Trophoblast cell (in vitro differentiated cells and primary cell): ENCODE measurements around the gene HPGD.

Experiments used
- DNase-seq, 2 donors: peaks; one replicate each; pipeline ENCODE4 v3.0.0-alpha.2; 2016
- H2AFZ ChIP-seq: 2 replicates; pipeline ENCODE4 v1.6.1; 2013; ENCODE audit warnings: low read length, moderate library complexity, mild to moderate bottlenecking; ENCODE audit not compliant: insufficient read depth, poor library complexity
- H2AK5ac ChIP-seq: 2 replicates; pipeline ENCODE4 v1.6.1; 2013; ENCODE audit warnings: mild to moderate bottlenecking, low read length
- H2BK120ac ChIP-seq: 2 replicates; pipeline ENCODE4 v1.6.1; 2013; ENCODE audit warnings: low read length, mild to moderate bottlenecking, moderate library complexity; ENCODE audit not compliant: insufficient read depth, poor library complexity
- H2BK12ac ChIP-seq: 2 replicates; pipeline ENCODE4 v1.6.1; 2013; ENCODE audit warnings: mild to moderate bottlenecking, low read length, moderate library complexity
- H2BK5ac ChIP-seq: 2 replicates; pipeline ENCODE4 v1.6.1; 2013; ENCODE audit warnings: low read length, low read depth, moderate library complexity, mild to moderate bottlenecking; ENCODE audit not compliant: poor library complexity
- H3K14ac ChIP-seq: 2 replicates; pipeline ENCODE4 v1.6.1; 2013; ENCODE audit warnings: mild to moderate bottlenecking, low read length
- H3K18ac ChIP-seq: 2 replicates; pipeline ENCODE4 v1.6.1; 2013; ENCODE audit warnings: mild to moderate bottlenecking, low read length
- H3K23ac ChIP-seq: 2 replicates; pipeline ENCODE4 v1.6.1; 2013; ENCODE audit warnings: low read length
- H3K27ac ChIP-seq: 2 replicates; pipeline ENCODE4 v1.5.1; 2013; ENCODE audit warnings: low read depth, mild to moderate bottlenecking, inconsistent platforms, low read length, moderate library complexity
- H3K27me3 ChIP-seq: 2 replicates; pipeline ENCODE4 v1.6.1; 2013; ENCODE audit warnings: inconsistent platforms, mild to moderate bottlenecking, low read length, moderate library complexity; ENCODE audit not compliant: insufficient read depth
- H3K36me3 ChIP-seq, 2 experiments: 1 replicate in 1 of 2; 2 replicates in 1 of 2; pipeline ENCODE4 v1.6.1; 2013; ENCODE audit warnings: low read length in 2 of 2, mild to moderate bottlenecking in 2 of 2, moderate library complexity in 1 of 2; ENCODE audit not compliant: insufficient read depth in 2 of 2, control insufficient read depth in 1 of 2
- H3K4ac ChIP-seq: 2 replicates; pipeline ENCODE4 v1.6.1; 2013; ENCODE audit warnings: low read depth, mild to moderate bottlenecking, low read length, moderate library complexity
- H3K4me1 ChIP-seq, 2 experiments: 1 replicate in 1 of 2; 2 replicates in 1 of 2; pipeline ENCODE4 v1.6.1; 2013; ENCODE audit warnings: low read length in 2 of 2, mild to moderate bottlenecking in 2 of 2, moderate library complexity in 1 of 2; ENCODE audit not compliant: insufficient read depth in 2 of 2, control insufficient read depth in 1 of 2
- H3K4me2 ChIP-seq: 2 replicates; pipeline ENCODE4 v1.6.1; 2013; ENCODE audit warnings: inconsistent platforms, mild to moderate bottlenecking, low read length, moderate library complexity
- H3K4me3 ChIP-seq: 2 replicates; pipeline ENCODE4 v1.5.1; 2013; ENCODE audit warnings: mild to moderate bottlenecking, low read depth, low read length, inconsistent platforms
- H3K79me1 ChIP-seq: one replicate; pipeline ENCODE4 v1.6.1; 2013; ENCODE audit warnings: low read length
- H3K79me2 ChIP-seq: 2 replicates; pipeline ENCODE4 v1.6.1; 2013; ENCODE audit warnings: low read length, mild to moderate bottlenecking; ENCODE audit not compliant: control insufficient read depth, insufficient read depth, poor library complexity
- H3K9ac ChIP-seq: 2 replicates; pipeline ENCODE4 v1.6.1; 2013; ENCODE audit warnings: mild to moderate bottlenecking, low read length
- H3K9me3 ChIP-seq: 2 replicates; pipeline ENCODE4 v1.6.1; 2013; ENCODE audit warnings: low read depth, mild to moderate bottlenecking, control low read depth, inconsistent platforms, low read length; ENCODE audit not compliant: insufficient read depth
- H4K12ac ChIP-seq: 2 replicates; pipeline ENCODE4 v1.6.1; 2013; ENCODE audit warnings: low read depth, mild to moderate bottlenecking, low read length, moderate library complexity
- H4K8ac ChIP-seq: 2 replicates; pipeline ENCODE4 v1.6.1; 2013; ENCODE audit warnings: low read depth, mild to moderate bottlenecking, low read length, moderate library complexity
- H4K91ac ChIP-seq: one replicate; pipeline ENCODE4 v1.6.1; 2013; ENCODE audit warnings: low read depth, mild to moderate bottlenecking, low read length, moderate library complexity
- WGBS: extraction: QIAGEN DNeasy Blood & Tissue Kit; methylation state at CpG from one replicate; pipeline ENCODE4 v1.1.7; 2013; ENCODE audit warnings: missing lambda C conversion rate; ENCODE audit not compliant: insufficient read length, insufficient coverage; ENCODE audit errors: extremely low coverage; 5-methylcytosine and 5-hydroxymethylcytosine counted together

HPGD gene

GRCh38 chr4:174460684-174461083 is 61.6 kb downstream of the HPGD start:
- Histone ChIP-seq H3K79me1 (no peaks in the 10 kb centered on the region), H3K36me3 (no peaks in the 10 kb centered on the region), H2AK5ac (no peak overlapping the region), H3K18ac (no peak overlapping the region), H3K79me2 (no peaks in the 10 kb centered on the region), H3K4ac (no peak overlapping the region), H3K4me3 (no peak overlapping the region), H2BK12ac (no peak overlapping the region), H3K4me1 (no peaks in the 10 kb centered on the region), H3K27me3 (no peaks in the 10 kb centered on the region), H3K14ac (no peak overlapping the region), H2AFZ (no peak overlapping the region), H3K4me2 (no peak overlapping the region), H2BK120ac (no peak overlapping the region), H2BK5ac (no peak overlapping the region), H3K9ac (no peak overlapping the region), H4K8ac (no peak overlapping the region), H3K23ac (no peak overlapping the region), H4K12ac (no peak overlapping the region), H3K27ac (no peak overlapping the region), H3K9me3 (no peaks in the 10 kb centered on the region), H4K91ac (no peak overlapping the region)
- no peak for DNase-seq
- WGBS: no CpG with 5 or more reads among the region's 1 CpG

DNA sequence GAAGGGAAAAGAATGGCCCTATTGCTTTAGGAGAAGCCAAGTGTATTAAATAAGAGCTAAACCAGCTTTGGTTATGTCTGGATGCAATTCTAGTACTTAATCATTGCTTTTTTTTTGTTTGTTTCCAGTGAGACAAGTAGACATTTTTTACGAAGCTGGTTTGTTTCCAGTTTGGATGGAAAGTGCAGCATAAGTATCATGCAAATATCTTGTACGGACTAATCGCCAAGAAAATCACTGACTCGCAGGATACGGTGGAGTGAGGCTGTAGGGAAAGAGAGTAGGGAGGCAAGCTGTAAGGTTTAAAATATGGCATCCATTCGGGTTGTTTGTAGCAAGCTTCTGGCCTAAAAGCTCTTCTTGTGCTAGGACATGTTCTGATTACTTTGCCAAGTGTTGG is 64.8 kb downstream of the HPGD start:
- Histone ChIP-seq H2AFZ (no peak overlapping the region), H3K36me3 (no peaks in the 10 kb centered on the region), H2BK120ac (no peak overlapping the region), H3K9ac (no peak overlapping the region), H3K4ac (no peak overlapping the region), H3K4me1 (no peaks in the 10 kb centered on the region), H2BK12ac (no peak overlapping the region), H3K79me1 (no peaks in the 10 kb centered on the region), H3K14ac (no peak overlapping the region), H3K79me2 (no peaks in the 10 kb centered on the region), H3K4me2 (no peak overlapping the region), H3K4me3 (no peak overlapping the region), H3K27me3 (no peaks in the 10 kb centered on the region), H2BK5ac (no peak overlapping the region), H3K18ac (no peak overlapping the region), H2AK5ac (no peak overlapping the region), H4K91ac (no peak overlapping the region), H4K12ac (no peak overlapping the region), H3K23ac (no peak overlapping the region), H3K9me3 (no peaks in the 10 kb centered on the region), H3K27ac (no peak overlapping the region), H4K8ac (no peak overlapping the region)
- no CpG with 5 or more reads among the region's 6 CpGs for WGBS
- no peak for DNase-seq

- Histone ChIP-seq H3K4ac (no peak overlapping the region), H4K12ac (no peak overlapping the region), H3K23ac (no peak overlapping the region), H3K14ac (no peak overlapping the region), H3K4me2 (no peak overlapping the region), H3K36me3 (no peaks in the 10 kb centered on the region), H2AK5ac (no peak overlapping the region), H3K4me3 (no peak overlapping the region), H3K79me2 (no peaks in the 10 kb centered on the region), H2BK120ac (no peak overlapping the region), H3K27ac (no peak overlapping the region), H3K9me3 (no peaks in the 10 kb centered on the region), H3K18ac (no peak overlapping the region), H2BK12ac (no peak overlapping the region), H3K79me1 (no peaks in the 10 kb centered on the region), H3K4me1 (peaks cover 0 to 2% of the 10 kb centered on the region in 2 experiments), H2AFZ (no peak overlapping the region), H3K9ac (no peak overlapping the region), H3K27me3 (no peaks in the 10 kb centered on the region), H2BK5ac (no peak overlapping the region), H4K8ac (no peak overlapping the region), H4K91ac (no peak overlapping the region)
- no CpG with 5 or more reads among the region's 6 CpGs for WGBS
- no peak for DNase-seq
These were observed 67.3 kb downstream of the HPGD start for GRCh38 chr4:174454815-174455473.

GRCh38 chr4:174451718-174452296 is 70.5 kb downstream of the HPGD start:
- Histone ChIP-seq H3K36me3 (no peaks in the 10 kb centered on the region), H3K18ac (no peak overlapping the region), H3K79me2 (no peaks in the 10 kb centered on the region), H4K91ac (no peak overlapping the region), H2AFZ (no peak overlapping the region), H4K12ac (no peak overlapping the region), H2BK120ac (no peak overlapping the region), H3K4me1 (peaks cover 0 to 2% of the 10 kb centered on the region in 2 experiments), H4K8ac (no peak overlapping the region), H3K27me3 (no peaks in the 10 kb centered on the region), H3K4me3 (no peak overlapping the region), H2AK5ac (no peak overlapping the region), H3K4ac (no peak overlapping the region), H3K9ac (no peak overlapping the region), H3K4me2 (no peak overlapping the region), H3K27ac (no peak overlapping the region), H3K79me1 (no peaks in the 10 kb centered on the region), H3K23ac (no peak overlapping the region), H3K14ac (no peak overlapping the region), H2BK12ac (no peak overlapping the region), H2BK5ac (no peak overlapping the region), H3K9me3 (no peaks in the 10 kb centered on the region)
- peak in 1 of 2 donors; percentile 54 for DNase-seq
- no CpG with 5 or more reads among the region's 2 CpGs for WGBS
